ENCODE results near the gene RBP3. TPM values are rescaled to one million over a fixed set of nuclear protein-coding genes. Genes with fewer than 3 reads are reported as not detected.

Gene RBP3
- total RNA-seq, 1 experiment from 2014 or later = not detected

- H3K27me3 ChIP-seq (ENCODE audit: insufficient read depth, low read length) = no peaks in the 10 kb centered on the region
- DNase-seq (ENCODE audit: low read depth, low spot score) (no peak), ATAC-seq (no peak)
- no peaks in the 10 kb centered on the region for H4K20me1 ChIP-seq (ENCODE audit: insufficient read depth)
- no peaks in the 10 kb centered on the region for H3K9me2 ChIP-seq (ENCODE audit: insufficient read depth)
- BruUV-seq (replicated peaks) = no TSS peak
- H3K27ac ChIP-seq (ENCODE audit: low read depth, low read length) = peak overlapping the region; percentile 89; the same call in 1 of the 2 replicates
- TF ChIP-seq EZH2phosphoT487 (IDR thresholded peaks at IDR 0.05; ENCODE audit: borderline replicate concordance) = no peak
- no peak for TF ChIP-seq ZNF274 (IDR thresholded peaks at IDR 0.05; ENCODE audit: low read depth, low read length)
- TF ChIP-seq EZH2 (IDR thresholded peaks at IDR 0.05) = no peak
- no peak for TF ChIP-seq SIN3A (IDR thresholded peaks at IDR 0.05; ENCODE audit: low read depth)
- TF ChIP-seq, protein P1, sequence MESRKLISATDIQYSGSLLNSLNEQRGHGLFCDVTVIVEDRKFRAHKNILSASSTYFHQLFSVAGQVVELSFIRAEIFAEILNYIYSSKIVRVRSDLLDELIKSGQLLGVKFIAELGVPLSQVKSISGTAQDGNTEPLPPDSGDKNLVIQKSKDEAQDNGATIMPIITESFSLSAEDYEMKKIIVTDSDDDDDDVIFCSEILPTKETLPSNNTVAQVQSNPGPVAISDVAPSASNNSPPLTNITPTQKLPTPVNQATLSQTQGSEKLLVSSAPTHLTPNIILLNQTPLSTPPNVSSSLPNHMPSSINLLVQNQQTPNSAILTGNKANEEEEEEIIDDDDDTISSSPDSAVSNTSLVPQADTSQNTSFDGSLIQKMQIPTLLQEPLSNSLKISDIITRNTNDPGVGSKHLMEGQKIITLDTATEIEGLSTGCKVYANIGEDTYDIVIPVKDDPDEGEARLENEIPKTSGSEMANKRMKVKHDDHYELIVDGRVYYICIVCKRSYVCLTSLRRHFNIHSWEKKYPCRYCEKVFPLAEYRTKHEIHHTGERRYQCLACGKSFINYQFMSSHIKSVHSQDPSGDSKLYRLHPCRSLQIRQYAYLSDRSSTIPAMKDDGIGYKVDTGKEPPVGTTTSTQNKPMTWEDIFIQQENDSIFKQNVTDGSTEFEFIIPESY (IDR thresholded peaks at IDR 0.05; ENCODE audit: extremely low read depth, insufficient replicate concordance, low read length) = no peak
- no peak for TF ChIP-seq EGR1 (IDR thresholded peaks at IDR 0.05; ENCODE audit: low read depth)
- no peak for TF ChIP-seq TCF7L2 (IDR thresholded peaks at IDR 0.05; ENCODE audit: borderline replicate concordance, extremely low read depth, insufficient read depth, insufficient read length)
- no peak for TF ChIP-seq ZFX (IDR thresholded peaks at IDR 0.05)
- TF ChIP-seq SP1 (IDR thresholded peaks at IDR 0.05; ENCODE audit: low read depth) = no peak
- POLR2A ChIA-PET = no interaction called here
- H3K79me2 ChIP-seq (ENCODE audit: insufficient read depth, low read length) = no peaks in the 10 kb centered on the region
- no peak overlapping the region for H2AFZ ChIP-seq (ENCODE audit: low read depth, low read length, poor library complexity, severe bottlenecking)
- RAD21 ChIA-PET (ENCODE audit: low non-redundant PET in 1 of 2, low total read pairs in 2 of 2, uncharacterized antibody in 2 of 2, unreplicated experiment in 2 of 2) = no interaction called here
- CTCF ChIA-PET = no interaction called here
- H3K36me3 ChIP-seq (ENCODE audit: control insufficient read depth in 1 of 2, insufficient read depth in 2 of 2, low read length in 2 of 2) = no peaks in the 10 kb centered on the region
- intact Hi-C loops (cut with micrococcal nuclease) = no loop called here
- no peak overlapping the region for H3K9ac ChIP-seq (ENCODE audit: low read length)
- H3K4me3 ChIP-seq (replicated peaks in 1 of 2; ENCODE audit: low read depth in 1 of 2, low read length in 2 of 2) = no peak overlapping the region
- H3K4me1 ChIP-seq (ENCODE audit: control insufficient read depth in 1 of 2, insufficient read depth in 2 of 2, low read length in 2 of 2) = peaks cover 49 to 61% of the 10 kb centered on the region in 2 experiments
- no peak overlapping the region for H3K4me2 ChIP-seq (ENCODE audit: low read length)
- no peaks in the 10 kb centered on the region for H3K9me3 ChIP-seq (ENCODE audit: control insufficient read depth in 1 of 2, insufficient read depth in 1 of 2, low read depth in 1 of 2, low read length in 2 of 2)
Measured at GRCh38 chr10:47400786-47401185, 52.6 kb downstream of the RBP3 start.

DNA sequence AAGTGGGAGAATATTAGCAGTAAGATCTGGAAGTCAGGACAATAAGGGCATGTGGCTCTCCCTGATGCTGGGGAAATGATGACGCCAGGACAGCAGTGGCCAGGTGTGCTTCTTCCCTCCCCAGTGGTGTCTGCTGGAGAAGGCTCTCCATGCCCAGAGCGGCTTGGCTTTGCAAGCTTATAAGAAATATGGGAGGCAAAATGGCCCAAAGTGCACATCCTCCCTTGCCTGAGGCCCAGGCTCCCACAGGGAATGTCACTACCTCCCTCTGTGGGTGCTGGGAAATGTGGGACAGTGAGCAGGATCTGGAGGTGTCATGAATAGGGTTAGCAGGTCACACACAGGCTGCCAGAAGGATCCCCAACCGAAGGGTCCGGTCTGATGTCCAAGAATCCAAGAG is 53.0 kb downstream of the RBP3 start:
- RAD21 ChIA-PET (ENCODE audit: low non-redundant PET in 1 of 2, low total read pairs in 2 of 2, uncharacterized antibody in 2 of 2, unreplicated experiment in 2 of 2) = no interaction called here
- BruUV-seq (replicated peaks) = no TSS peak
- peaks cover 52 to 63% of the 10 kb centered on the region in 2 experiments for H3K4me1 ChIP-seq (ENCODE audit: control insufficient read depth in 1 of 2, insufficient read depth in 2 of 2, low read length in 2 of 2)
- no peak overlapping the region for H3K4me3 ChIP-seq (replicated peaks in 1 of 2; ENCODE audit: low read depth in 1 of 2, low read length in 2 of 2)
- no peaks in the 10 kb centered on the region for H4K20me1 ChIP-seq (ENCODE audit: insufficient read depth)
- H3K4me2 ChIP-seq (ENCODE audit: low read length) = no peak overlapping the region
- intact Hi-C loops (cut with micrococcal nuclease) = no loop called here
- H3K79me2 ChIP-seq (ENCODE audit: insufficient read depth, low read length) = no peaks in the 10 kb centered on the region
- no peak overlapping the region for H2AFZ ChIP-seq (ENCODE audit: low read depth, low read length, poor library complexity, severe bottlenecking)
- DNase-seq (ENCODE audit: low read depth, low spot score) = no peak
- no peak overlapping the region for H3K9ac ChIP-seq (ENCODE audit: low read length)
- POLR2A ChIA-PET = no interaction called here
- no peaks in the 10 kb centered on the region for H3K9me2 ChIP-seq (ENCODE audit: insufficient read depth)
- CTCF ChIA-PET = no interaction called here
- ATAC-seq = no peak
- H3K27ac ChIP-seq (ENCODE audit: low read depth, low read length) = peak overlapping the region; percentile 89
- no peaks in the 10 kb centered on the region for H3K27me3 ChIP-seq (ENCODE audit: insufficient read depth, low read length)
- H3K36me3 ChIP-seq (ENCODE audit: control insufficient read depth in 1 of 2, insufficient read depth in 2 of 2, low read length in 2 of 2) = no peaks in the 10 kb centered on the region
- no peaks in the 10 kb centered on the region for H3K9me3 ChIP-seq (ENCODE audit: control insufficient read depth in 1 of 2, insufficient read depth in 1 of 2, low read depth in 1 of 2, low read length in 2 of 2)
- no peak for TF ChIP-seq EGR1 (IDR thresholded peaks at IDR 0.05; ENCODE audit: low read depth)
- TF ChIP-seq, protein P2, sequence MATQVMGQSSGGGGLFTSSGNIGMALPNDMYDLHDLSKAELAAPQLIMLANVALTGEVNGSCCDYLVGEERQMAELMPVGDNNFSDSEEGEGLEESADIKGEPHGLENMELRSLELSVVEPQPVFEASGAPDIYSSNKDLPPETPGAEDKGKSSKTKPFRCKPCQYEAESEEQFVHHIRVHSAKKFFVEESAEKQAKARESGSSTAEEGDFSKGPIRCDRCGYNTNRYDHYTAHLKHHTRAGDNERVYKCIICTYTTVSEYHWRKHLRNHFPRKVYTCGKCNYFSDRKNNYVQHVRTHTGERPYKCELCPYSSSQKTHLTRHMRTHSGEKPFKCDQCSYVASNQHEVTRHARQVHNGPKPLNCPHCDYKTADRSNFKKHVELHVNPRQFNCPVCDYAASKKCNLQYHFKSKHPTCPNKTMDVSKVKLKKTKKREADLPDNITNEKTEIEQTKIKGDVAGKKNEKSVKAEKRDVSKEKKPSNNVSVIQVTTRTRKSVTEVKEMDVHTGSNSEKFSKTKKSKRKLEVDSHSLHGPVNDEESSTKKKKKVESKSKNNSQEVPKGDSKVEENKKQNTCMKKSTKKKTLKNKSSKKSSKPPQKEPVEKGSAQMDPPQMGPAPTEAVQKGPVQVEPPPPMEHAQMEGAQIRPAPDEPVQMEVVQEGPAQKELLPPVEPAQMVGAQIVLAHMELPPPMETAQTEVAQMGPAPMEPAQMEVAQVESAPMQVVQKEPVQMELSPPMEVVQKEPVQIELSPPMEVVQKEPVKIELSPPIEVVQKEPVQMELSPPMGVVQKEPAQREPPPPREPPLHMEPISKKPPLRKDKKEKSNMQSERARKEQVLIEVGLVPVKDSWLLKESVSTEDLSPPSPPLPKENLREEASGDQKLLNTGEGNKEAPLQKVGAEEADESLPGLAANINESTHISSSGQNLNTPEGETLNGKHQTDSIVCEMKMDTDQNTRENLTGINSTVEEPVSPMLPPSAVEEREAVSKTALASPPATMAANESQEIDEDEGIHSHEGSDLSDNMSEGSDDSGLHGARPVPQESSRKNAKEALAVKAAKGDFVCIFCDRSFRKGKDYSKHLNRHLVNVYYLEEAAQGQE (IDR thresholded peaks at IDR 0.05; ENCODE audit: low read depth) = no peak
- TF ChIP-seq, protein P1 (IDR thresholded peaks at IDR 0.05; ENCODE audit: extremely low read depth, insufficient replicate concordance, low read length) = no peak
- TF ChIP-seq EZH2 (IDR thresholded peaks at IDR 0.05) = no peak
- TF ChIP-seq POLR2AphosphoS5 (IDR thresholded peaks at IDR 0.05; ENCODE audit: low read depth, low read length) = no peak
- no peak for TF ChIP-seq ATF3 (IDR thresholded peaks at IDR 0.05)
- TF ChIP-seq FOSL1 (IDR thresholded peaks at IDR 0.05; ENCODE audit: low read depth) = no peak
